Stimulated activated naive CD4-positive, alpha-beta T cell (primary cell): ENCODE results near the gene BGN.

ENCODE experiments used
- DNase-seq, 6 experiments: peaks; one replicate each; lab custom pipeline; 2025; lab: John Stamatoyannopoulos, UW

BGN gene

GRCh38 chrX:153494541-153495361 is at the start of gene BGN:
Gene BGN, plus strand, starts transcription at chrX:153494980. Its CDS starts 9,652 bp downstream, at chrX:153504632.
- peak in 2 of 6 experiments; percentile 5 to 7 for DNase-seq

- no peak for DNase-seq
Measured at GRCh38 chrX:153445106-153445855, 49.5 kb upstream of the BGN start.

GRCh38 chrX:153445856-153446635 is 48.7 kb upstream of the BGN start, which contains the start of gene TREX2:
Gene TREX2, minus strand, starts transcription at chrX:153446056. Its CDS starts 626 bp downstream, at chrX:153445430.
- DNase-seq, result no peak

GRCh38 chrX:153446636-153446936 is 48.2 kb upstream of the BGN start:
- DNase-seq, result no peak

- no peak for DNase-seq
Measured at GRCh38 chrX:153446950-153447580, 47.7 kb upstream of the BGN start.

- no peak for DNase-seq
Measured at GRCh38 chrX:153447581-153447960, 47.2 kb upstream of the BGN start.

GRCh38 chrX:153448556-153449367 is 46.0 kb upstream of the BGN start:
- no peak for DNase-seq

- no peak for DNase-seq
Measured at GRCh38 chrX:153449368-153450113, 45.2 kb upstream of the BGN start.

- DNase-seq, result no peak
Measured at GRCh38 chrX:153450114-153450948, 44.4 kb upstream of the BGN start.

- DNase-seq, result no peak
Measured at GRCh38 chrX:153450949-153451277, 43.9 kb upstream of the BGN start.

GRCh38 chrX:153454901-153455550 is 39.8 kb upstream of the BGN start:
- DNase-seq, result no peak

GRCh38 chrX:153455571-153455970 is 39.2 kb upstream of the BGN start:
- DNase-seq, result no peak

GRCh38 chrX:153456161-153456560 is 38.6 kb upstream of the BGN start:
- no peak for DNase-seq

- DNase-seq, result no peak
Measured at GRCh38 chrX:153456704-153457103, 38.1 kb upstream of the BGN start.

GRCh38 chrX:153457136-153457825 is 37.5 kb upstream of the BGN start:
- DNase-seq, result no peak

GRCh38 chrX:153457827-153458466 is 36.8 kb upstream of the BGN start:
- DNase-seq, result no peak

GRCh38 chrX:153458476-153458875 is 36.3 kb upstream of the BGN start:
- DNase-seq, result no peak

- DNase-seq, result no peak
Measured at GRCh38 chrX:153459986-153460385, 34.8 kb upstream of the BGN start.
